HG02840 (cell line): Measurements from ENCODE around the gene TCF7L2.

ENCODE experiments used
- ATAC-seq: cut with Tn5 transposase; IDR thresholded peaks from one replicate; pipeline ENCODE4 v1.9.1; 2021; ENCODE audit warnings: mild to moderate bottlenecking, moderate library complexity, moderate number of reproducible peaks; ENCODE audit not compliant: unreplicated experiment, low FRiP score

Gene TCF7L2

GRCh38 chr10:112990271-112990670, 40.2 kb downstream of the TCF7L2 start:
- no peak for ATAC-seq

- no peak for ATAC-seq
Observed at GRCh38 chr10:112991888-112992491, 41.9 kb downstream of the TCF7L2 start.

- ATAC-seq: no peak
Observed at GRCh38 chr10:112996462-112996861, 46.4 kb downstream of the TCF7L2 start.

GRCh38 chr10:112999102-112999501, 49.1 kb downstream of the TCF7L2 start:
- no peak for ATAC-seq

GRCh38 chr10:113000442-113000841, 50.4 kb downstream of the TCF7L2 start:
- no peak for ATAC-seq

- no peak for ATAC-seq
Observed at GRCh38 chr10:113000876-113001598, 51.0 kb downstream of the TCF7L2 start.

- no peak for ATAC-seq
Observed at GRCh38 chr10:113001599-113002448, 51.8 kb downstream of the TCF7L2 start.

GRCh38 chr10:113002449-113002777, 52.4 kb downstream of the TCF7L2 start:
- no peak for ATAC-seq

- no peak for ATAC-seq
Observed at GRCh38 chr10:113003052-113003451, 53.0 kb downstream of the TCF7L2 start.

GRCh38 chr10:113004069-113004618, 54.1 kb downstream of the TCF7L2 start:
- no peak for ATAC-seq

GRCh38 chr10:113005380-113005779, 55.3 kb downstream of the TCF7L2 start:
- ATAC-seq: no peak

GRCh38 chr10:113006656-113007342, 56.8 kb downstream of the TCF7L2 start:
- no peak for ATAC-seq

GRCh38 chr10:113007343-113007771, 57.3 kb downstream of the TCF7L2 start:
- no peak for ATAC-seq

GRCh38 chr10:113007821-113008220, 57.8 kb downstream of the TCF7L2 start:
- no peak for ATAC-seq

GRCh38 chr10:113011592-113012374, 61.7 kb downstream of the TCF7L2 start:
- no peak for ATAC-seq

- ATAC-seq: no peak
Observed at GRCh38 chr10:113015201-113015600, 65.2 kb downstream of the TCF7L2 start.

- ATAC-seq: no peak
Observed at GRCh38 chr10:113017376-113017775, 67.3 kb downstream of the TCF7L2 start.

- no peak for ATAC-seq
Observed at GRCh38 chr10:113018034-113018433, 68.0 kb downstream of the TCF7L2 start.

- ATAC-seq: no peak
Observed at GRCh38 chr10:113019096-113019495, 69.0 kb downstream of the TCF7L2 start.
